Measurements from ENCODE around the gene INSYN2B.

GRCh38 chr5:169831331-169831730 lies 149.0 kb downstream of the INSYN2B start:
- TF ChIP-seq ZNF274 (IDR thresholded peaks at IDR 0.05; ENCODE audit: low read depth, low read length) (no peak), SUZ12 (IDR thresholded peaks at IDR 0.05; ENCODE audit: extremely low read depth, insufficient read depth, insufficient read length) (no peak)

Data from NT2/D1 (cell line).